ENCODE data around the gene VCL.
"Not testable (repeated sequence)": the region's sequence is repeated elsewhere in the genome, so short reads cannot be mapped to it uniquely, and the experiment has no call there.

Gene VCL

DNA sequence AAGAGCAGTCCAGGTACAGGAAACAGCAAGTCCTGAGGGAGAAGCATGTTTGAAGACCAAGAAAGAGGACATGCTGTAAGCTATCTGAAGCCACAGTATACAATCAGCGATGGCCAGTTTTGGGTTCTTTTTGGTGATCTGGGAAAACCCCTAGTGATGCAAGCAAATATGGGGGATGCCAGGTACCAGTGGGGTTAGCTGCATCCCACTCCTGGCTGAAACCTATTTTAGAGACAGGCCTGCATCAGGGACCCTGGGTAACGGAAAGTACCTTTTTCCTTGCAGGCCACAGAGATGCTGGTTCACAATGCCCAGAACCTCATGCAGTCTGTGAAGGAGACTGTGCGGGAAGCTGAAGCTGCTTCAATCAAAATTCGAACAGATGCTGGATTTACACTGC, 119.8 kb downstream of the VCL start:
- no peak for DNase-seq

DNA sequence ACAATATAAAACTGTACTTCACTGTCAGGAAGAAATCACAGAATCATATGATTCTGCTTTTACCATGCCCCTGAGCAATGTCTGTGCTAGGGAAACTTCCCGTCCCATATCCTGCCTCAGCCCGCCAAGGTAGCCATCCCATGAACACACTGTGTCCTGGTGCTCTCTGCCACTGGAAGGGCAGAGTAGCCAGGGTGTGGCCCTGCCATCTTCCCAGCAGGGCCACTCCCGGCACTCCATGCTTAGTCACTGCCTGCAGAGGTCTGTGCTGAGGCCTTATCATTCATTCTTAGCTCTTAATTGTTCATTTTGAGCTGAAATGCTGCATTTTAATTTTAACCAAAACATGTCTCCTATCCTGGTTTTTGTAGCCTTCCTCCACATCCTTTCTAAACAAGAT, 120.9 kb downstream of the VCL start:
- DNase-seq: no peak

DNA sequence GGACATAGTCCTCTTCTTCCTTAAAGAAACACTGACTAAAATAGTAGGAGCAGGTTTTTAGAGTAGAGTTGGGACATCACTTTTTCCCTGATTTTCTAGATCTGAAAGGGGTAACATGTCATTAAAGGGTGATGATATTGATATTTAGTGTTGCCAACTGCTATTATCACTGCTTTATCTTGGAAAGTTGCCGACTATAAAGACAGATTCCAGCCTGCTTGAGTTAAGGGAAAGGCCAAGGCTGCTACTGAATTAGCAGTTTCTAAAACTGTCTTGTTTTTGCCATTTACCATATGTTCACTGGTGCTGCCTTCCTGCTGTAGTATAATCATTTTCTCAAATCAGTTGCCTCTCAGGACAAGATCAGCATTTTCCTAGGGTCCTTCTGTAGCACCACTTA, 123.0 kb downstream of the VCL start:
- DNase-seq: no peak

DNA sequence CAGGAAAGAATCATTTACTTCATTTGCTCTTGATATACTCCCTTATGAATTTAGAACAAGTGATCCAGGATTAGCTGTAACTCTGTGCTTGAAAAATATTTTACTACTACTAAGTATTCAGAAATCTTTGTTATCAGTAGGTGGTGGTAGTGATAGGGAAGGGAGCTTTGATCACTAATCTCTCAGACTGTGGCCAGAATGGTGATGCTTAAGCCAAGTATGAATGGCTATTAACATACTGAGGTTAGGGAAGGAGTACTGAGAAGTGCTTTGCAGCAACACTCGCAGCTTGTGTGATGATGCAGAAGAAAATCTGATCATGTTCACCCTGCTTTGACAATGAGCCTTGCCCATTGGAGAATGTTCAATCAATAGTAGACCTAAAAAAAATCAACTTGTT, 123.5 kb downstream of the VCL start:
- DNase-seq: no peak

DNA sequence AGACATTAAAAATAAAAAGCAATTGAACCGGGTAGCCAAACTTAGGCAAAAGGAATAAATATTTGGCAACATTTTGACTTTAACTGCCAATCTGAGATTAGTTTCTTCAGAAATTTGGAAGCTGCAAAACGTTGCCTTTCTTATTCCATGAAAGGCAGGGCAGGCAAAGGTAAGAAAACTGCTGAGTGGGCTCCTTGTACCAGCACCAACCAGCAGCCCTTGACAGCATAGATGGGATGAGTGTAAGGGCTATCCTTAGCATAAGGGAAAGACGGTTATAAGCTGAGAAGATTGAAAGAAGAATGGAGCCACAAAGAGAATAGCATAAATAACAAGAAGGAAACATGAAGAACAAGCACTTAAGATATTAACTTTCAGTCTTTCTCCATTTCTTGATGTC, 124.1 kb downstream of the VCL start:
- no peak for DNase-seq

DNA sequence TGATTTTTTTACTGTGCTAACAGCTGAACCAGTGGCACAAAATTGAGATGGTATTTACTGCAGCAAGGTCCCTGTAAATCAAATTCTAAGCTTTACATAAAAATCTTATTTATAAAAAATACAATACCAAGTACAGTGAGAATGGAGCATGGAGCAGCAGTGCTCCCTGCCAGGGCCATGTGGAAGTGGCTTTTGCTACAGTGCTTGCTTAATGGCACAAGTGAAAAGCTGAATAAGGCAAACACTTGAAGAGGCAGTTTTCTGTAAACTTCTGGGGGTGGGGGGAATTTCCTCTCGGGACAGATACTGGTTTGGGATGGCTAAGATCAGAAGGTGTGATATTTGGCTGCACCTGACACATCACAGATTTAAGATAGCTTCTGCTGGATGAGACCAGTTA, 125.2 kb downstream of the VCL start:
- no peak for DNase-seq

DNA sequence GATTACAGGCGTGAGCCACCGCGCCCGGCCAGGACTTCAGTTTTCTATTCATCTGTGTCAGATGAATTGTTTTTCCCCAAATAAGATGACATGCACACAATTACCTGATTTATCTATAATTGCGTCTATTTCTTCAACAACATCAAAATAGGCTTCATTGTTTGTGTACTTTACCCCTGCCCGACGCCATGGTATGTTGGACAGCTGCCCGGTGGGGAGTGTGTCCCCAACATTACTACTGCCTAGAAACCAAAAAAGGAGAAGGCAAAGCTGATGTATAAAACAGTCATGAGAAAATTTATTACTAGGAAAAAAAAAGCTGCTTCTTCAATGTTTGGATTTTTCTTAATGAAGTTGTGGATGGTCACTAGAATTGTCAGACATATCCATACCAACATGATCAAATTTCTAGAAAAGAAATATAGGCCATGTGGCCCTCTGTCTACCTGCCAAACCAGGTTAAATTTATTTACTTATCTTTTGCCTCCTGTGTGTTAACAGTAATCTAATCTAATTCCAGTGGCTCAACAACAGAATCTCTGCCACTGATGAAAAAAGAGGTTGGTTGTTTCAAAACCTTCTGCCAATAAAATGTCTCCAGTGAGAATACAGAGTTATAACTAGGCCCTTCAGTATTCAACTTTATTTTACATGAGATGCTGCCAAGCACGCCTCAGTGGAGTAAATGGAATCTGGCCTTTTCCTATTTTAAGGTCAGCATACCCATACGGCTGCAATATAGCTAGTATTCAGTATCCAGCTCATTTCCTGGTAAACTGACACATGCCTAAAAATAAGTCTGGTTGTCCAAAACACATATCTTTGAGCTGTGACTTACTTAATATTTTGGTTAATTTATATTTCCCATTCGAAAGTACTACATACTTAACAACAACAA, 136.3 kb downstream of the VCL start:
- no peak for DNase-seq

DNA sequence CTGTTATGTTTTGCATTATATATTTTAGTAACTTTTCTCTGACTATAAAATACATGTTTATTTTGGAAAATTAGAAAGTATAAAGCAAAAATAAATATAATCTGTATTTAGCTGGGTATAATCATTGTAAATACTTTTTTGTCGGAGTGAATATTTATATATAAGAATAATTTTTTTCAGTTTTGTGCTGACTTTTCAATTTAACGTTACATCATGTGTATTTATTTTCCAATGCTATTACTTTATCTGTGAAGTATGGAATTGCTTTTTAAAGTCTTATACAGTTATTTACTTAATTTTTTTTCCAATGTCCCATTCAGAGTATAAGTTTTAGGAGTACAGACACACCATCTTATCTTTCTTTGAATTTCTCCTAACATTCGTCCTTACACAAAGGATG, 137.5 kb downstream of the VCL start:
- DNase-seq: no peak

DNA sequence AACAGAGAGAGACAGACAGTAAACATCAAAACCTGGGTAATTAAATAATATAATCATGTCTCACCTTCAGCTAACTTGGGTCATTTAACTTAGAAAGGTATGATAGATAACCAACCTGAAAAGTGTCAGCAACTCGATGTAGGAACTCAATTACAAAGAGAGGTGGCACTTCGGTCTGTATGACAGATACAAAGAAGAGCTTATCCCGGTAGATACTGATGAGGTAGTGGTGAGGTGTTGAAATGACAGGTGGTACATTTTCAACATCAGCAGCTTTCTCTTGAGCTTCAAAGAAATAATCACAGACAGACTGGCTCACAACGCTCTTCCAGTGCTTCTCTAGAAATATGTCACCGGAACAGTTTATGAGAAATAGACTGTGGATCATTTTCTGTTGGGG, 140.1 kb downstream of the VCL start:
- no peak for DNase-seq

DNA sequence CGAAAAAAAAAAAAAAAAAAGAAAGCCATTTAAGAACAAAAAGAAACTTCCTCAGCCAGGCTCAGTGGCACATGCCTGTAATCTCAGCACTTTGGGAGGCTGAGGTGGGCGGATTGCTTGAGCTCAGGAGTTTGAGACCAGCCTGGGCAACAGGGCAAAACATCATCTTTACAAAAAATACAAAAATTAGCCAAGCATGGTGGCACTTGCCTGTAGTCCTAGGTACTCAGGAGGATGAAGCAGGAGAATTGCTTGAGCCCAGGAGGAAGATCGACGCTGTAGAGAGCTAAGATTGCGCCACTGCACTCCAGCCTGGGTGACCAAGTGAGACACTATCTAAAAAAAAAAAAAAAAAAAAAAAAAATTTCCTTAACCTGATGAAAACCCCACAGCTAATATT, 140.7 kb downstream of the VCL start:
- not testable (repeated sequence) for DNase-seq

DNA sequence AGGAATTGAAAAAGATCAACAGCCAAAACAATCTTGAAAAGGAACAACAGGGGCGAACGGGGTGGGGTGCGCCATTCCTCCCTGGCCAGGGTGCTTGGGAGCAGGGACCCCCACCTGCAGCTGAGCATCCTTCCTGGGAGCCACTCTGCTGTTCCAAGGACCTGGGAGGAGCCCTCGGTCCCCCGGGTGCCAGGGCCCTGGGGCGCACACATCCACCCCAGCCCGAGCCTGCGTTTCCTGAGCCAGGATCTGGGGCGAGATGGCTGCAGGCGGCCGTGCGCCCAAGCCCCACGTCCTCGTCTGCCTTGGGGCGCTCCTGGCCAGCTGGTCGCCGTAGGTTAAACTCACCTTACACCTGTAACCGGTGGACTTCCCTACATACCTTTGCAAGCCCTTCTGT, 142.1 kb downstream of the VCL start:
- DNase-seq: no peak

DNA sequence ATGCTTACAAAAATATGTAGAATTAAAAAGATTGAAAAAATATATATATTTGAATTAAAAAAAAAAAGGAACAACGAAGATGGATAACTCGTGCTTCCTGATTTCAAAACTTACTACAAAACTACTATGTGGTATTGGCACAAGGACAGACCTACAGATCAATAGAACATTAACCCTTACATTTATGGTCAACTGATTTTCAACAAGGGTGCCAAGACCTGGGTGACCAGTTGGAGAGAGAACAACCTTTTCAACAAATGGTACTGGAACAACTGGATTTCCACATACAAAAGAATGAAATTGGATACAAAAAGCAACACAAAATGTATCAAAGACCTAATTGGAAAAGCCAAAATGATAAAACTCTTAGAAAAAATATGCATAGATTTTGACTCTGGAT, 142.6 kb downstream of the VCL start:
- DNase-seq: no peak

DNA sequence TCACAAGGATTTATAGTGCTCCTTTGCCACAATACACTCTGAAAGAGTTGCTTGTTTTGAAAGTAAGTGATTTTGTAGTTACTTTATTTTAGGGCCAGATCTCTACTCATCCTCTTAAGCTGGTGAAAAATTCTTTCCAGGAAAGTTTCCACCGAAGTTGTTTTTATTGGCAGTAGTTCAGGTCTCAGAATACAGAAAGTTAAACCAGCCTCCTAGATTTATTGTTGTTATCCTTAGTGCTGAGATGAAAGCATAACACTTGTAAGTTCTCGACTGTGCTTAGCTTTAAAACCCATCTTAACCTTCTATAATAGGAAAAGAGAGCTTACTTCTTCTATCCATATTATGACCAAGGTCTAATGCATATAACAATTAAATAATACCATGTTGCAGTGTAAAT, 147.2 kb downstream of the VCL start:
- DNase-seq: no peak

DNA sequence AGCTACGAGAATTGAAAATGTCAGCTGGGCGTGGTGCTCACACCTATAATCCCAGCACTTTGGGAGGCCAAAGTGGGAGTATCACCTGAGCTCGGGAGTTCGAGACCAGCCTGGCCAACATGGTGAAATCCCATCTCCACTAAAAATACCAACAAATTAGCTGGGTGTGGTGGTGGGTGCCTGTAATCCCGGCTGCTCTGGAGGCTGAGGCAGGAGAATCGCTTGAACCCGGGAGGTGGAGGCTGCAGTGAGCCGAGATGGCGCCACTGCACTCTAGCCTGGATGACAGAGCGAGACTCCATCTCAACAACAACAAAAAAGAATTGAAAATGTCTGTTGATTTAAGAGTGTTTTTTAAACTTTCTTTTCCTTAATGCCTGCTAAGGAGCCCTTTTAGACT, 149.1 kb downstream of the VCL start:
- DNase-seq: not testable (repeated sequence)

DNA sequence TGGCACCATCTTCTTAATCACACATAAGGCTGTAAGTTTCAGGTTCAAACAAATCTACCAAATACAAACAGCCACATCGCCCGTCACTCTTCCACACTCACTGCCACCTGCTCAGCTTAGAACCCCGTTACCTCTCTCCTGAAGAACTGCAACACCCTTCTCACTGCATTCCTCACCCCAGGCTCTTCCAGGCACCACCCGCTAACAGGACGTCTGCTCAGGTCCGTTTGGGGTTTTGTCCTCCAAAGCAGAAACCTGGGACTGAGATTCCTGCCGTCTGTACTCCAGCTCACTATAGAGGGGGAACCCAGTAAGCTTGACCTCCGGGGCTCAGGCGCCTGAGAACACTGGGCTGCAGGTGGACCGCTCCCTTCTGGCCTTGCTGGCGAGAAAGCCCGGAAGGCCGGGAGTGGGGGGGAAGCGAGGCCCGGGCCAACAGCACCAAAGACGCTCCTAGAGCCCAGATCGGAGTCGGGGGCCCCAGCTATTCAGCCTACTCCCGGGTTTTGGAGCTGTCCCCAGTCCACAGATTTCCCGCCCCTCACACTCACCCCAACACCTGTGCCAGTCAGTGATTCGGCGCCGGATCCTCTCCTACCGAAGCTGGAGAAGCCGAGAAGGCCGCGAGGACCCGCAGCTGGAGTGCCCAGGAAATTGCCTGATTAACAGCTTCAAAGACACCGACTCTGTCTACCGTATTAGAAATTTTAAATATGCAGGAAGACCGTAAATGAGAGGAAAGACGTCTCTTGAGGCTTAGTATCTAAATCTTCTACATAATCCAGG, 152.5 kb downstream of the VCL start, which contains the start of gene AP3M1:
Gene AP3M1, minus strand, starts transcription at position 625 of the 786 bp plus-strand sequence. CDS start 12,449 bp downstream, outside the sequence.
- DNase-seq: peak; percentile 89

DNA sequence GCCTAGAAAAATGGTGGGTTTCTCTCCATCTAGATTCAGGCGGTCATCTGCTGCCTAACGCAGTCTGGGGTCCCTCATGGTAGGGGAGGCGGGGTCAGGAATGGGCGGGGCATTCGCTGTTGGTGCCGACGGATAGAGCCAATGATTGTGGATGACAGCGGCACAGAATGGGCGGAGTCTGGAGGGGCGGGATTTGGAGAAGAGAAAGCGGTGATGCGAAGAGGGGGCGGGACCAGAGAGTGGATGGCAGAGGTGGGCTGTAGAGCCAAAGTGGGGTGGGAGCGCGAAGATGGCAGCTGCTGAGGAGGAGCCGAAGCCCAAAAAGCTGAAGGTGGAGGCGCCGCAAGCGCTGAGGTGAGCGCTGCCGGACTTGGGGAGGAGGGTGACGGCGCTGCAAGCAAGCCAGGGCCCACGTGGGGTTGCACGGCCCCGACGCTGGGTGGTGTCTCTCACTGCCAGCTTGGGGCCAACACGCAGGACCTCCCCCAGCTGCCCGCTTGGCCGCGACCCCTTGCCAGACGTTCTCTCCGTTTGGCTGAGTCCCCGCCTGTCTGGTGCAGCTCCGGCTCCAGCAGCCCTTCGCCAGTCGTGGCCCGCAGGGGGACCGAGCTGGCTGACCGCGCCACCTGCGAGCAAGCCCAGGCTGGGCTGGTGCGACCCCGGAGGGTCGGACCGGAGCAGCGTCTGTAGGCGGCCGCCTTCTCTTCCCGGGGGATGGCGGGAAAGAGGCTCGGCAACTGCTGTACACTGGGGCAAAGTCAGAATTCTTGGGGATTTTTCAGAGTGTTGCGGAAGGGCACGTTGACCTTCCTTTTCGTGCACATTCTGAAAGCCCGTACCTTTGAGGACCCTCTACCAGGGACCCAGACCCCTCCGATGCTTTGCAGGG, 153.3 kb downstream of the VCL start, which contains the start of gene ADK:
Gene ADK, plus strand, starts transcription at position 232 of the 889 bp plus-strand sequence. Its CDS starts 58 bp downstream, at position 290.
- peak; percentile 100 for DNase-seq

DNA sequence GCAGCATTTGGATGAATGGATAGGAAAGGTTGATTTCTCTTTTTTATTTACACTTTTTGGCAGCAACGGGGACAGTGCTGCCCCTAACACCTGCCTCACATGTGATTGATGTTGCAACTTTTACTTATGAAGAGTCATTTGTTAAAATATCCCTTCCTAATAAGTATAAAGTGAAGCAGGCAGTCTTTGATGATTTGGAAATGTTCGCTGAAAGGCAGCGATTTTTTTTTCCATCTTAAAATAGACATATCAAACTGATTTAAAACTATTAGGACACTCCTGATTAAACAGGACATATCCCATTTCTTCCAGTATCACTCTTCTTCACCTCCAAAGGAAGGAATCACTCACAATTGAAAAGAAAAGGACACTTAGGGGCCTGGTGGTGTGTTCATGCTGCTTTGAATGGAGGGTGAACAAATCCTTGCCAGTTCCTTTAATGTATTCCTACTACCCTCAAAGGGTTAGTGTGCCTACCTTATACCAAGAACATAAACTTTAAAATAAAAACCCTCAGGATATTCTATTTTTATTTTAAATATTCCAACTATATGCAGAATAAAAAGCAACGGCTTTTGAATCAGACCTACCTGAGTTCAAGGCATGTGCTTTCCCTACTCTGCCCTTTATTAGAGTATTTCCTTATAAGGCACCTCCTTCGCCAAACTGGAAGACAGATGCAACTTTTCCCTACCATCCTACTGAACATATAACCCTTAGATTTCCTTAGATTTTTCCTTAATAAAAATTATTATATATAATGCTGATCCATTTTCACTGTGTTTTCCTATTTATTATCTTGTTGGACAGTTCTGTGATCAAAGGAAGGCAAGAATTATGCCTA, 154.2 kb downstream of the VCL start:
- no peak for DNase-seq

DNA sequence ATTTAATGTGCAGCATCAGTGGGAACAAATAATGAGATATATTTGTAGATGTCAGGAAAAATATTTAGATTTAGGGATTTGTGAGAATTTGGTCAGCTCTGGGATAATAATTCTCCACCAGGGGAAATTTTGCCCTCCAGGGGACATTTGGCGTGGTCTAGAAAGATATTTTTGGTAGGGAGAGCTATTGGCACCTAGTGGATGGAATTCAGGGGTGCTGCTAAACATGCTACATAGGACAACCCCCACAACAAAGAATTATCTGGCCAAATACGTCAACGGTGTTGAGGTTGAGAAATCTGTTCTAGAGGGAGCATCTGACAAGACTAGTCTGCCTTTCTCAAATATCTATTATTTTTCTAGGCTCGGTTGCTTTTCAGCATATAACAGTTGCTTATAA, 155.2 kb downstream of the VCL start:
- DNase-seq: no peak

DNA sequence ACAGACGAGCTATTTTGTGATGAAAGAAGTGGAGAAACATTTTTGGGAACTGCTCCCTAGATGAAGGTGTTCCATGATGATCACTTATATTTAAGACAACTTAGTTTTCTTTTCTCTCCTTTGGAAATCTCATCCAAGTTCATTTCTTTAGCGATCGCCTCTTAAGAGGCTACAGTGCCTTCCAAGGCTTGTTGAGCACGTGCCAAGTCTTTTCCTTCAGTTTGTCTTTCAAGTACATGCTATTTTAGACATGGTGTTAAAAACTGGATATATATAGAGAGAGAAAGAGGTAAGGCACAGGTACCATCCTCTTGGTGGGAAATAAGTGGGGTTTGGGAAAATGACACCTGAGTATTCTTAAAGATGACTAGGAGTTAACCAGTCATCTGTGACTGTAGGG, 155.8 kb downstream of the VCL start:
- no peak for DNase-seq

DNA sequence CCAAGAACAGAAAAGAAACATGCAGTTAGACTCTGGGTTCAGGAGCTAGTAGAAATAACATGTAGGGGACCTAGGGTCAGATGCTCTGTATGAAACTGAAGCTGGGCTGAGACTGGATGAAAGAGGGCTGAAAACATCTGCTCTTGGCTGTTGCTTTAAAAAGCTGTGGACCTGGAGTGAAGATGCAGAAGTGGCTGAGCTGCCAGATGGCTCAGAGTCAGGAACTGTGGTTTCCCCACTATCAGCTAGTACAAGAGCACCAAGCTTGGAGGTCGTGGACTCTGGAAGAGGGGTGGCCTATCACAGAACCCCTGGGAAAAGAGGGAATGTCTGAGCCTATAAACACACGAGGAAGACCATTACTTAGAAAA, 159.0 kb downstream of the VCL start:
- DNase-seq: no peak

DNA sequence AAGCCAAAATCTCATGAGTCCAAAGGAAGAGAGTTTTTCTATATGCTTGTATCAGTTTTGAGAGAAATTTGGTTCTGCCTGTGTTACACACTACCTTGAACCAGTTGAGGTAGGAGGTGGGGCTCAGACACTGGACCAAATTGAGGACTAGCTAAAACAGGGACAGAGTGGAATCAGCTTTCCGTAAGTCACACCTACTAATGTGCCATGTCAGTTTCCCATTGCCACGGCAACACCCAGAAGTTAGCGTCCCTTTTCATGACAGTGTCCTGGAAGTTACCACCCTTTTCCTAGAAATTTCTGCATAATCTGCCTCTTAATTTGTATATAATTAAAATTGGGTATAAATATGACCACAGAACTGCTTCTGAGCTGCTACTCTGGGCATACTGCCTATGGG, 162.1 kb downstream of the VCL start:
- DNase-seq: no peak
